ENCODE results near the gene PTPN1.
"Not testable (repeated sequence)": the region's sequence is repeated elsewhere in the genome, so short reads cannot be mapped to it uniquely, and the experiment has no call there.

Gene PTPN1

GRCh38 chr20:50536333-50536732 lies 26.1 kb downstream of the PTPN1 start:
- no peak overlapping the region for H3K9ac ChIP-seq (ENCODE audit: low read length)
- no peaks in the 10 kb centered on the region for H3K36me3 ChIP-seq (ENCODE audit: control insufficient read depth, insufficient read depth, low read length)

GRCh38 chr20:50537546-50538201 lies 27.5 kb downstream of the PTPN1 start:
- Histone ChIP-seq H3K27me3 (ENCODE audit: control insufficient read depth, insufficient read depth, low read length) (no peaks in the 10 kb centered on the region), H3K9ac (ENCODE audit: low read length) (no peak overlapping the region), H3K9me3 (ENCODE audit: control insufficient read depth, insufficient read depth, low read depth, low read length) (no peaks in the 10 kb centered on the region), H3K4me1 (ENCODE audit: control insufficient read depth, insufficient read depth, low read length) (peaks cover 6% of the 10 kb centered on the region; the same call in 1 of the 2 replicates), H3K36me3 (ENCODE audit: control insufficient read depth, insufficient read depth, low read length) (no peaks in the 10 kb centered on the region), H3K4me3 (ENCODE audit: low read depth, low read length) (no peak overlapping the region), H3K27ac (ENCODE audit: low read depth, low read length) (no peak overlapping the region)

More at GRCh38 chr20:50536333-50536732, 26.1 kb downstream of the PTPN1 start:
- H3K4me3 ChIP-seq (ENCODE audit: low read depth, low read length): no peak overlapping the region
- H3K4me1 ChIP-seq (ENCODE audit: control insufficient read depth, insufficient read depth, low read length): peaks cover 6% of the 10 kb centered on the region; the same call in 1 of the 2 replicates
- H3K27me3 ChIP-seq (ENCODE audit: control insufficient read depth, insufficient read depth, low read length): no peaks in the 10 kb centered on the region
- H3K27ac ChIP-seq (ENCODE audit: low read depth, low read length): no peak overlapping the region
- H3K9me3 ChIP-seq (ENCODE audit: control insufficient read depth, insufficient read depth, low read depth, low read length): no peaks in the 10 kb centered on the region

DNA sequence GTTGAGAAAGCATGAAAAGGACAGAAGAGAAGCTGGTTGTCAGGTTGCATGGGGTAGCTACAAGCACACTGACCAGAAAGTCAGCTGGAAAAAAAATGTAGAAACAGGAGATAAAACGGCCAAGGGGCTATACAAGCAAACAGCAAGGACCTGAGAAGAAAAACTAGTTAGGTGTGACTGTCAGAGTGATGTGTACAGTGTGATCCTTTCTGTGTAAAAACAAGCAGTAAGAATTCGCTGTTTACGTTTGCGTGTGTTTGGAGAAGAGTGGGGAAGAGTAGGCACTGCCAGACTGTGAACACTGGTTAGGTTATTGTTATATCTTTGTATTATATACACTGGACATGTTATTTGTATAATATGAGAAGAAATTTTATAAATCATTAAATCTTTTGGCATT lies 28.1 kb downstream of the PTPN1 start:
- Histone ChIP-seq H3K36me3 (ENCODE audit: control insufficient read depth, insufficient read depth, low read length) (no peaks in the 10 kb centered on the region), H3K9me3 (ENCODE audit: control insufficient read depth, insufficient read depth, low read depth, low read length) (no peaks in the 10 kb centered on the region), H3K4me1 (ENCODE audit: control insufficient read depth, insufficient read depth, low read length) (peaks cover 6% of the 10 kb centered on the region; the same call in 1 of the 2 replicates), H3K4me3 (ENCODE audit: low read depth, low read length) (no peak overlapping the region), H3K27me3 (ENCODE audit: control insufficient read depth, insufficient read depth, low read length) (no peaks in the 10 kb centered on the region), H3K9ac (ENCODE audit: low read length) (no peak overlapping the region), H3K27ac (ENCODE audit: low read depth, low read length) (no peak overlapping the region)

GRCh38 chr20:50539798-50540197 lies 29.6 kb downstream of the PTPN1 start:
- H3K27ac ChIP-seq (ENCODE audit: low read depth, low read length); H3K27me3 ChIP-seq (ENCODE audit: control insufficient read depth, insufficient read depth, low read length); H3K4me1 ChIP-seq (ENCODE audit: control insufficient read depth, insufficient read depth, low read length); H3K9ac ChIP-seq (ENCODE audit: low read length); H3K4me3 ChIP-seq (ENCODE audit: low read depth, low read length); H3K36me3 ChIP-seq (ENCODE audit: control insufficient read depth, insufficient read depth, low read length); H3K9me3 ChIP-seq (ENCODE audit: control insufficient read depth, insufficient read depth, low read depth, low read length): not testable (repeated sequence)

- Histone ChIP-seq H3K9ac (ENCODE audit: low read length) (no peak overlapping the region), H3K4me3 (ENCODE audit: low read depth, low read length) (no peak overlapping the region), H3K27ac (ENCODE audit: low read depth, low read length) (no peak overlapping the region), H3K36me3 (ENCODE audit: control insufficient read depth, insufficient read depth, low read length) (no peaks in the 10 kb centered on the region), H3K4me1 (ENCODE audit: control insufficient read depth, insufficient read depth, low read length) (peaks cover 6% of the 10 kb centered on the region; the same call in 1 of the 2 replicates), H3K27me3 (ENCODE audit: control insufficient read depth, insufficient read depth, low read length) (no peaks in the 10 kb centered on the region), H3K9me3 (ENCODE audit: control insufficient read depth, insufficient read depth, low read depth, low read length) (no peaks in the 10 kb centered on the region)
These were observed 30.7 kb downstream of the PTPN1 start for GRCh38 chr20:50540620-50541605.

DNA sequence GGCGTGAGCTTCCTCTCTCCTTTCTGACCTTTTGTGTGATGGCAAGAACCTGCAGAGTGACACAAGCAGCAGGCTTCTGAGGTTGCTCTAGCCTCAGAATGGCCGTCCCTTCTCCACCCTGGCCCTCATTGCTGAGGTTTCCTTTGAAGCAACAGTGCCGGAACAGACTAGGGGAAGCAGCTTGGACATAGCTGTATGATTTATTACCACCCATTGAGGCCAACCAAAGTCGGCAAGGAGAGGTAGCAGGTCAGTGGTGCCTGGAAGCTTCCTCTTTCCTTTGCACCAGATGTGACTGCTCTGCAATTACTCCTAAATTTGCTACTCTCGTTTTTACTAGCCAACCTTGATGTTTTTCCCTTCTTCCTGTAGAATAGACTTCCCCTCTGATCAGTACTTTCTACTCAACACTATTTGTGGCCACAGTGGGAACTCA lies 31.4 kb downstream of the PTPN1 start:
- Histone ChIP-seq H3K4me1 (ENCODE audit: control insufficient read depth, insufficient read depth, low read length) (peaks cover 6% of the 10 kb centered on the region; the same call in 1 of the 2 replicates), H3K27ac (ENCODE audit: low read depth, low read length) (no peak overlapping the region), H3K9ac (ENCODE audit: low read length) (no peak overlapping the region), H3K36me3 (ENCODE audit: control insufficient read depth, insufficient read depth, low read length) (no peaks in the 10 kb centered on the region), H3K4me3 (ENCODE audit: low read depth, low read length) (no peak overlapping the region), H3K9me3 (ENCODE audit: control insufficient read depth, insufficient read depth, low read depth, low read length) (no peaks in the 10 kb centered on the region), H3K27me3 (ENCODE audit: control insufficient read depth, insufficient read depth, low read length) (no peaks in the 10 kb centered on the region)

GRCh38 chr20:50543326-50543725 lies 33.1 kb downstream of the PTPN1 start:
- Histone ChIP-seq H3K4me1 (ENCODE audit: control insufficient read depth, insufficient read depth, low read length) (peaks cover 6% of the 10 kb centered on the region; the same call in 1 of the 2 replicates), H3K9me3 (ENCODE audit: control insufficient read depth, insufficient read depth, low read depth, low read length) (no peaks in the 10 kb centered on the region), H3K4me3 (ENCODE audit: low read depth, low read length) (no peak overlapping the region), H3K27ac (ENCODE audit: low read depth, low read length) (no peak overlapping the region), H3K36me3 (ENCODE audit: control insufficient read depth, insufficient read depth, low read length) (0 out of 2 replicates have a peak, but pooled peaks cover under 1% of the 10 kb centered on the region), H3K27me3 (ENCODE audit: control insufficient read depth, insufficient read depth, low read length) (no peaks in the 10 kb centered on the region), H3K9ac (ENCODE audit: low read length) (no peak overlapping the region)

DNA sequence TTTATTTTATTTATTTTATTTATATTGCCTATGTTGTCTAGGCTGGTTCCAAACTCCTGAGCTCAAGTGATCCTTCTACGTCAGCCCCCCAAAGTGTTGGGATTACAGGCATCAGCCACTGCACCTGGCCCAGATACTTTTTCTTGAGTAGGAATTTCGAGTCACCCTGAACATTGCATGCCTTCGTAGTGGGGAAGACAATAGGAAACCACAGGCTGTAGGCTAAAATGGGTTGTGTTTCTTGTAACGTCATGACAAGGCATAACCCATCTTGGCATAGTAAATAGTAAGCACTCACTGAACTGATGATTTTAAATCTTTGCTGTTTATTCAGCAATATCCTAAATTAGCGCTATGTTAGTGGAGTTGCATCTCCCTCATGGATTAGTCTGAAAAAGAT lies 34.9 kb downstream of the PTPN1 start:
- Histone ChIP-seq H3K27me3 (ENCODE audit: control insufficient read depth, insufficient read depth, low read length) (no peaks in the 10 kb centered on the region), H3K9me3 (ENCODE audit: control insufficient read depth, insufficient read depth, low read depth, low read length) (no peaks in the 10 kb centered on the region), H3K36me3 (ENCODE audit: control insufficient read depth, insufficient read depth, low read length) (peaks cover 4% of the 10 kb centered on the region; the same call in 1 of the 2 replicates), H3K9ac (ENCODE audit: low read length) (no peak overlapping the region), H3K27ac (ENCODE audit: low read depth, low read length) (no peak overlapping the region), H3K4me3 (ENCODE audit: low read depth, low read length) (no peak overlapping the region), H3K4me1 (ENCODE audit: control insufficient read depth, insufficient read depth, low read length) (peaks cover 6% of the 10 kb centered on the region; the same call in 1 of the 2 replicates)

DNA sequence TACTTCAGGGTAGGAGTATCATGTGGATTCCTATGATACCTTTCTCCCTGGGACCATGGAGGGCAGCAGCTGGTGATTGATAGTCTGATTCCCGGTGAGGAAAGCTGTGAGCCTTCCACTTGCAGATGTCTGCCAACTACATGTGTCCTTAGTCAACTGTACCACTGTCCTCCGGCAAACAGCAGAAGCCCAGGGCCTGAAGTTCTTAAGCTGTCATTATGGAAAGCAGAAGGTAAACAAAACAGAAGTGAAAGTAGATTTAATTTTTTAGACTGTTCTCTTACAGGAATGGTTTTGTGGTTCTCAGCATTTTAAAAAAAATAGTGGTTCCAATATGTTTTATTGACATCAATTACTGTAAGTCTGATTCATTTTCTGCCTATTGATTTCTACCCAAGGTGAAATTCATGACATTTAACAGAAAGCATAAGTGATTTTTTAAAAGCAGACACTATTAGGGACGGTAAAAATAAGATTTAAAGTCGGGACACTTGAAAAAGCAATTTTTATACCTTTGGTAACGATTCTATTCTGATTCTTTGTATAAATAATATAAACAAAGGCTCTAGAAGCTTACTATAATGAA lies 36.6 kb downstream of the PTPN1 start:
- no peak overlapping the region for H3K27ac ChIP-seq (ENCODE audit: low read depth, low read length)
- peaks cover 4% of the 10 kb centered on the region; the same call in 1 of the 2 replicates for H3K36me3 ChIP-seq (ENCODE audit: control insufficient read depth, insufficient read depth, low read length)
- no peak overlapping the region for H3K9ac ChIP-seq (ENCODE audit: low read length)
- no peaks in the 10 kb centered on the region for H3K9me3 ChIP-seq (ENCODE audit: control insufficient read depth, insufficient read depth, low read depth, low read length)
- H3K27me3 ChIP-seq (ENCODE audit: control insufficient read depth, insufficient read depth, low read length): no peaks in the 10 kb centered on the region
- H3K4me1 ChIP-seq (ENCODE audit: control insufficient read depth, insufficient read depth, low read length): no peaks in the 10 kb centered on the region
- no peak overlapping the region for H3K4me3 ChIP-seq (ENCODE audit: low read depth, low read length)

GRCh38 chr20:50547964-50548363 lies 37.8 kb downstream of the PTPN1 start:
- Histone ChIP-seq H3K4me1 (ENCODE audit: control insufficient read depth, insufficient read depth, low read length) (no peaks in the 10 kb centered on the region), H3K27me3 (ENCODE audit: control insufficient read depth, insufficient read depth, low read length) (no peaks in the 10 kb centered on the region), H3K36me3 (ENCODE audit: control insufficient read depth, insufficient read depth, low read length) (peaks cover 4% of the 10 kb centered on the region; the same call in 1 of the 2 replicates), H3K27ac (ENCODE audit: low read depth, low read length) (no peak overlapping the region), H3K4me3 (ENCODE audit: low read depth, low read length) (no peak overlapping the region), H3K9me3 (ENCODE audit: control insufficient read depth, insufficient read depth, low read depth, low read length) (no peaks in the 10 kb centered on the region), H3K9ac (ENCODE audit: low read length) (no peak overlapping the region)

All from HUES6 (cell line).